Skeletal muscle satellite cell (primary cell): ENCODE measurements around the gene IL12A. TPM values are rescaled to one million over a fixed set of nuclear protein-coding genes. Genes with fewer than 3 reads are reported as not detected.
A peak's percentile ranks its signal among the peaks of the same experiment; 100 is the strongest.

Experiments used
- H3K27me3 ChIP-seq: 2 replicates; pipeline ENCODE4 v1.7.0; 2013; ENCODE audit warnings: low read length; ENCODE audit not compliant: control insufficient read depth, insufficient read depth
- H3K36me3 ChIP-seq: 2 replicates; pipeline ENCODE4 v1.7.0; 2013; ENCODE audit warnings: mild to moderate bottlenecking, control low read depth, low read length; ENCODE audit not compliant: insufficient read depth
- H3K4me1 ChIP-seq: 2 replicates; pipeline ENCODE4 v1.7.0; 2013; ENCODE audit warnings: low read length; ENCODE audit not compliant: control insufficient read depth, insufficient read depth
- H3K4me2 ChIP-seq: 2 replicates; pipeline ENCODE4 v1.7.0; 2013; ENCODE audit warnings: mild to moderate bottlenecking, low read length
- H3K4me3 ChIP-seq: 2 replicates; pipeline ENCODE4 v1.7.0; 2013; ENCODE audit warnings: low read length
- H3K9ac ChIP-seq: 2 replicates; pipeline ENCODE4 v1.7.0; 2013; ENCODE audit warnings: mild to moderate bottlenecking, low read depth, low read length, moderate library complexity
- H3K9me3 ChIP-seq: replicated peaks from 2 replicates; pipeline ENCODE4 v1.7.0; 2013; ENCODE audit warnings: mild to moderate bottlenecking, control low read depth, low read length
- total RNA-seq: library from RNA; depleted of rRNA; stranded (reverse); fragments of >200 nt; gene quantifications from 2 replicates; pipeline ENCODE4 v1.2.3, GENCODE V29; 2012; rRNA removed

IL12A gene
- total RNA-seq = 1.1 and 1.5 TPM in 2 replicates

GRCh38 chr3:159988617-159989271, at the start of gene IL12A:
TSS of gene IL12A (plus strand) at chr3:159988835.
- Histone ChIP-seq H3K4me1 (peaks cover 31% of the 10 kb centered on the region), H3K36me3 (no peaks in the 10 kb centered on the region), H3K4me3 (peak within 1 kb of the TSS; percentile 78), H3K9me3 (no peaks in the 10 kb centered on the region), H3K9ac (peak within 1 kb of the TSS; percentile 81), H3K4me2 (peak within 1 kb of the TSS; percentile 97), H3K27me3 (no peaks in the 10 kb centered on the region)

- Histone ChIP-seq H3K4me2 (peak overlapping the region; percentile 43), H3K4me3 (no peak overlapping the region), H3K36me3 (no peaks in the 10 kb centered on the region), H3K9ac (no peak overlapping the region), H3K9me3 (no peaks in the 10 kb centered on the region), H3K4me1 (peaks cover 41% of the 10 kb centered on the region), H3K27me3 (no peaks in the 10 kb centered on the region)
Measured at GRCh38 chr3:159941038-159942000, 47.3 kb upstream of the IL12A start.

DNA sequence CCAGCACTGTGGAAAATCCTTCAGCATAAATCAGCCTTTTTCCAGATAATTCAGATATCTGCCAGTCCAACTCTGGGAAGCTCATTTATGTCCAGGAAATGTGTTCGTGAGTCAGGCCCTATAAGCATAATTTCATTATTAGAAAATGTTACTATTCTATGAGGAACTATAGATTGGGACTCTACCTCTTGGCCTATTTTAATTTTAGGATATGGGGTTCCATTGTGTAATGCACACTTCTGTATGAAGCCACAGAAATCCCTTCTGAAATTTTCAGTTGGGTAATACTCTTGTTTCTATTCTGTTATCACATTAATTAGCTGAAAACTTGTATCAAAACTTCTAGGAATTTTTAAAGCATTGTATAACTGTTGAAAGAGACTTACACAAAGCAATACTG, 43.9 kb upstream of the IL12A start:
- peaks cover 37% of the 10 kb centered on the region for H3K4me1 ChIP-seq
- no peak overlapping the region for H3K4me3 ChIP-seq
- H3K27me3 ChIP-seq = no peaks in the 10 kb centered on the region
- no peak overlapping the region for H3K9ac ChIP-seq
- H3K4me2 ChIP-seq = no peak overlapping the region
- no peaks in the 10 kb centered on the region for H3K36me3 ChIP-seq
- no peaks in the 10 kb centered on the region for H3K9me3 ChIP-seq

- Histone ChIP-seq H3K27me3 (no peaks in the 10 kb centered on the region), H3K4me1 (peaks cover 37% of the 10 kb centered on the region), H3K9ac (no peak overlapping the region)
Measured at GRCh38 chr3:159945930-159946329, 42.7 kb upstream of the IL12A start.

DNA sequence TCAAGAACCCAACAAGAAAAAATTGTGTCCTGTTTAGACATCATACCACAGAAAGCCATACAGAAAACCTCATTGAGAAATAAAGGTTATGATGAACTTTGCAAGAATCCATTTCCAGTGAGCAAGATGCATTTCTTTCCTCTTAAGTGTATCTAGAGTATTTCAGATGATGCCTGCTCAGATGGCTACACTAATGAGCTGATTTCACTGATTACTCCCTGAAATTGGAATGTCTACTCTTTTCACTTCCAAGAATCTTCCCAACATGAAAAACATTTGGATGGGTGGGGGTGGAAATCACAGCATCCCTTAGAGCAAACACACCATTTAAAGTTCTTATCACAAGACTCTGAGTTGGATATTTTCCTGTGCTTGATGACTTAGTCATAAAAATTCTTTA, 41.4 kb upstream of the IL12A start:
- no peak overlapping the region for H3K4me3 ChIP-seq
- no peaks in the 10 kb centered on the region for H3K9me3 ChIP-seq
- H3K4me1 ChIP-seq = peaks cover 24% of the 10 kb centered on the region
- H3K27me3 ChIP-seq = no peaks in the 10 kb centered on the region
- H3K9ac ChIP-seq = no peak overlapping the region
- H3K36me3 ChIP-seq = no peaks in the 10 kb centered on the region
- no peak overlapping the region for H3K4me2 ChIP-seq

More at GRCh38 chr3:159945930-159946329, 42.7 kb upstream of the IL12A start:
- Histone ChIP-seq H3K4me3 (no peak overlapping the region), H3K4me2 (no peak overlapping the region), H3K36me3 (no peaks in the 10 kb centered on the region), H3K9me3 (no peaks in the 10 kb centered on the region)

DNA sequence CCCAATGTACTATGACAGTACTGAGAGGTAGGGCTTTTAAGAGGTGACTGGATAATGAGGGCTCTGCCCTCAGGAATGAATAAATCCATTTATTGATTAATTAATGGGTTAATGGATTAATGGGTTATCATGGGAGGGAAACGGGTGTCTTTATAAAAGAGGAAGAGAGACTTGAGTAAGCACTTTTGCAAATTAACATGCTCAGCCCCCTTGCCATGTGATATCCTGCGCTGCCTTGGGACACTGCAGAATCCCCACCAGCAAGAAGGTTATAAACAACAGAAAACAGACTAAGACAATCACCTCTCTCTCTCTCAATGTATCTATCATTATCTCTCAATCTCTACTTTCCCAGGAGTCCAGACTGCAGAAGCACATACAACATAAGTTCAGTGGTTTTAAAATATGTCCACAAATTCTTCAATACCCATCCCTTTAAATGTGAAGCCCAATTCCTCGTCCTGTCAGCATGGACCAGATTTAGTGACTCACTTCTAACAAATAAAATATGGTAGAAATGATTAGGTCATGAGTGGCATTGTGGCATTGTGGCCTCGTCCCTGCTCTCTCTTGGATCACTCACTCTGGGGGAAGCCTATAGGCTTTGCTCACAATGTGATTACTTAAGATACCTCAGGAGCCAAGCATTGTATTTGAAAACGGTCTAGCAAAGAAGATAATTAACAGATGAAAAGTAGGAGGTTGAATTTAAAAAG, 40.0 kb upstream of the IL12A start:
- no peak overlapping the region for H3K4me2 ChIP-seq
- no peaks in the 10 kb centered on the region for H3K9me3 ChIP-seq
- H3K36me3 ChIP-seq = no peaks in the 10 kb centered on the region
- H3K4me3 ChIP-seq = no peak overlapping the region
- H3K4me1 ChIP-seq = peaks cover 24% of the 10 kb centered on the region
- H3K27me3 ChIP-seq = no peaks in the 10 kb centered on the region
- no peak overlapping the region for H3K9ac ChIP-seq

DNA sequence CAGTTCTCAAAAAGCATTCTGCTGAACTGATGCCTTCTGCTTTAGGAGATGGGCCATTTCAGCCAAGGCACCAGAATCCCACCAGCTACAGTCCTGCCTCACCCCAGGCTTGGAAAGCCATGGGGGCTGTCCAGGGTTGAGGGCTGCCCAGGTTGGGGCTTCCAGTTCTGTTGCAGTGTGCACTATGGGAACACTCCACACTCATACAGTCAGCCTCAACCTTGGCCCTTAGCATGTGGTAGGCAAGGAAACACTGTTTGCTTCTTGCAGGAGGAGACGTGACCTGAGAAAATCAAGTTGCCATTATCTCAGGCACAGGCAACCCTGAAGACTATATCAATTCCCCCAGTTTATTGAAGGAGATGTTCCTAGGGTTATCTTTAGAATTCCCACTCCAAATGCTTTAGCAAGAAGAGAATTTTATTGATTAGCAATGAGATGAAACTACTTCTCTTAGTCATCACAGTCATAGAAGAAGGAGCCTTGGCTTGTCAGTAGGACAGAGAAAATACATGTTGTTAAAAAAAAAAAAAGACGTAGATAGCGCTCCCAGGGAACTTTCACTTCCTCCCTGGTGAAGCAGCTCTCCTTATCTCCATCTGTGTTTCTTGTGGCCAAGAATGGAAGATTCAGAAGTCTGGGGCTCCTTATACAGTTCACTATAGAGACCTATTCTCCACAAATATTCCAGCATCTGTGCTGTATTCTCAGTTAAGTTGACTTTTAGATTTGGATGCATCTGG, 38.3 kb upstream of the IL12A start:
- Histone ChIP-seq H3K4me1 (peaks cover 24% of the 10 kb centered on the region), H3K9ac (no peak overlapping the region), H3K4me2 (no peak overlapping the region), H3K4me3 (no peak overlapping the region), H3K9me3 (no peaks in the 10 kb centered on the region), H3K27me3 (no peaks in the 10 kb centered on the region), H3K36me3 (no peaks in the 10 kb centered on the region)

GRCh38 chr3:159951540-159951939, 37.1 kb upstream of the IL12A start:
- H3K36me3 ChIP-seq = no peaks in the 10 kb centered on the region
- no peaks in the 10 kb centered on the region for H3K27me3 ChIP-seq
- no peak overlapping the region for H3K9ac ChIP-seq
- no peak overlapping the region for H3K4me3 ChIP-seq
- H3K4me1 ChIP-seq = peaks cover 24% of the 10 kb centered on the region
- H3K9me3 ChIP-seq = no peaks in the 10 kb centered on the region
- H3K4me2 ChIP-seq = no peak overlapping the region

DNA sequence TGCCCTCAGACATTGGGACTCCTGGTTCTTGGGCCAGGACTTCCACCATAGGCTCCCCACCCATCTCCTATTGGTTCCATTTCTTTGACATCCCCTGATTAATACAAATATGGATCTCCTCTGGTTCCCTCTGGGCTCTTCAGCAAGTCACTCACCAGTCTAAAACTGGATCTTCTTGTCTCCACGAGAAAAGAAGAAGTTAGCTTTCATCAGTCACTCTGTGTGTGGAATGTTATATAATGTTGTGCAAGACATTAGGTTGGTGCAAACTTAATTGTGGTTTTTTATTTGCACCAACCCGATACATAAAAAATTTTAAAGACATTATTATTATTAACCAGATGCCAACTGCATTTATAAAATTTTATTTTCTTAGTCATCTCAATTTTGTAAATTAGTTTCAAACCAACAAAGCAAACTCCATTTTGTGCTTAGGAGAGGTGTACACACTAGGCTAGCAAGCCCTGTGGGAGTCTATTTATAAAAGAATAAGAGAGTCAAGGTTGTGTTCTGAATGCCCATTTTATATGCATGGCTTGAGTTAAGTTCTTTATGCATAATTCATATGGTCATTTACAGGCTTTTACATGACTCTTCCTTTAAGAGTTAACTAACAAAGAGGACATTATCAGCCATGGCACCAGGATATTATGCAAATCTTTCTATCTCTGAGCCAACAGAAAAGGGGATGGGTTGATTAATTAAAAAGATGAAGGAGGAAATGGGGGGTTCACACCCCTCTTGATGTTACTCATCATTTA, 35.1 kb upstream of the IL12A start:
- no peak overlapping the region for H3K4me3 ChIP-seq
- peaks cover 5% of the 10 kb centered on the region for H3K4me1 ChIP-seq
- no peaks in the 10 kb centered on the region for H3K9me3 ChIP-seq
- no peaks in the 10 kb centered on the region for H3K36me3 ChIP-seq
- H3K4me2 ChIP-seq = no peak overlapping the region
- H3K9ac ChIP-seq = no peak overlapping the region
- H3K27me3 ChIP-seq = no peaks in the 10 kb centered on the region
